NCI-H2227 treated with DMSO at 0.1 percent for 48 hours (cell line): ENCODE results near the gene RNF166.
A peak's percentile ranks its signal among the peaks of the same experiment; 100 is the strongest.

ENCODE experiments used
- DNase-seq: peaks from one replicate; lab custom pipeline; 2025; lab: John Stamatoyannopoulos, UW

RNF166 gene

GRCh38 chr16:88692861-88693260, 13.3 kb downstream of the RNF166 start:
- DNase-seq = no peak

- no peak for DNase-seq
These were observed 14.2 kb downstream of the RNF166 start for GRCh38 chr16:88691924-88692560.

GRCh38 chr16:88691129-88691813, 14.9 kb downstream of the RNF166 start:
- no peak for DNase-seq

- no peak for DNase-seq
These were observed 15.7 kb downstream of the RNF166 start for GRCh38 chr16:88690341-88691128.

- DNase-seq = no peak
These were observed 18.0 kb downstream of the RNF166 start for GRCh38 chr16:88688013-88688778.

- DNase-seq = no peak
These were observed 18.6 kb downstream of the RNF166 start for GRCh38 chr16:88687676-88688012.

- no peak for DNase-seq
These were observed 19.0 kb downstream of the RNF166 start for GRCh38 chr16:88687254-88687576.

GRCh38 chr16:88686439-88687253, 19.6 kb downstream of the RNF166 start, which contains the start of gene SNAI3:
SNAI3 (minus strand) TSS chr16:88686507; CDS start chr16:88686406, 101 bp downstream.
- peak; percentile 65 for DNase-seq

- no peak for DNase-seq
These were observed 20.2 kb downstream of the RNF166 start for GRCh38 chr16:88686062-88686438.

GRCh38 chr16:88685156-88686061, 20.8 kb downstream of the RNF166 start:
- no peak for DNase-seq

GRCh38 chr16:88684569-88685155, 21.5 kb downstream of the RNF166 start:
- no peak for DNase-seq

GRCh38 chr16:88681709-88682451, 24.3 kb downstream of the RNF166 start:
- DNase-seq = no peak

- DNase-seq = no peak
These were observed 25.0 kb downstream of the RNF166 start for GRCh38 chr16:88681084-88681680.

- DNase-seq = no peak
These were observed 25.6 kb downstream of the RNF166 start for GRCh38 chr16:88680554-88681083.

GRCh38 chr16:88678224-88678979, 27.8 kb downstream of the RNF166 start:
- no peak for DNase-seq

GRCh38 chr16:88677721-88678120, 28.5 kb downstream of the RNF166 start:
- DNase-seq = no peak

GRCh38 chr16:88676502-88677242, 29.5 kb downstream of the RNF166 start:
- no peak for DNase-seq
